GM23338 (cell line): ENCODE measurements around the gene NCDN. TPM values are rescaled to one million over a fixed set of nuclear protein-coding genes. Genes with fewer than 3 reads are reported as not detected.

Source experiments
- ATAC-seq: fragments of 200-7000 bp; cut with Tn5 transposase; 3 replicates; pipeline ENCODE4 v1.9.1; 2020
- DNase-seq: peaks from one replicate; pipeline ENCODE4 v3.0.0-alpha.2; 2015; ENCODE audit warnings: low spot score
- H2AFZ ChIP-seq: fragments of 200-600 bp; sonication (generic); 2 replicates; pipeline ENCODE4 v1.8.0; 2016; ENCODE audit warnings: antibody characterized with exemption, mild to moderate bottlenecking, moderate library complexity
- H3F3A ChIP-seq: fragments of 200-600 bp; sonication (generic); replicated peaks from 2 replicates; pipeline ENCODE4 v1.8.0; 2017; ENCODE audit warnings: antibody characterized with exemption, mixed run types, low read depth
- H3K27ac ChIP-seq: fragments of 200-600 bp; sonication (generic); 2 replicates; pipeline ENCODE4 v1.6.1; 2016; ENCODE audit warnings: low read depth
- H3K27me3 ChIP-seq: fragments of 200-600 bp; sonication (generic); 2 replicates; pipeline ENCODE4 v1.8.0; 2016; ENCODE audit warnings: mild to moderate bottlenecking, mixed run types, moderate library complexity; ENCODE audit not compliant: insufficient read depth
- H3K36me3 ChIP-seq: fragments of 200-600 bp; sonication (generic); 2 replicates; pipeline ENCODE4 v1.8.0; 2016; ENCODE audit warnings: mild to moderate bottlenecking; ENCODE audit not compliant: insufficient read depth
- H3K4me1 ChIP-seq: fragments of 200-600 bp; sonication (generic); 2 replicates; pipeline ENCODE4 v1.8.0; 2016; ENCODE audit warnings: mild to moderate bottlenecking, moderate library complexity; ENCODE audit not compliant: insufficient read depth
- H3K4me2 ChIP-seq: fragments of 200-600 bp; sonication (generic); 2 replicates; pipeline ENCODE4 v1.7.1; 2017; ENCODE audit warnings: mixed run types
- H3K4me3 ChIP-seq: fragments of 200-600 bp; sonication (generic); 2 replicates; pipeline ENCODE4 v1.6.1; 2016; ENCODE audit warnings: mixed run types
- H3K79me2 ChIP-seq: fragments of 200-600 bp; sonication (generic); replicated peaks from 2 replicates; pipeline ENCODE4 v1.8.0; 2017; ENCODE audit warnings: mild to moderate bottlenecking; ENCODE audit not compliant: insufficient read depth
- H3K9me2 ChIP-seq: fragments of 200-600 bp; sonication (generic); 2 replicates; pipeline ENCODE4 v1.8.0; 2017; ENCODE audit not compliant: insufficient read depth
- H4K20me1 ChIP-seq: fragments of 200-600 bp; sonication (generic); replicated peaks from 2 replicates; pipeline ENCODE4 v1.8.0; 2017; ENCODE audit warnings: mild to moderate bottlenecking; ENCODE audit not compliant: insufficient read depth
- H3K27ac Mint-ChIP-seq: 2 replicates; pipeline ENCODE4 v1.8.0; 2020; ENCODE audit warnings: inconsistent platforms, mild to moderate bottlenecking, moderate library complexity, mixed read lengths
- H3K27me3 Mint-ChIP-seq: 3 replicates; pipeline ENCODE4 v1.8.0; 2022; ENCODE audit warnings: low read depth, mild to moderate bottlenecking, moderate library complexity, mixed read lengths, inconsistent platforms; ENCODE audit not compliant: insufficient read depth, poor library complexity
- H3K36me3 Mint-ChIP-seq: 3 replicates; pipeline ENCODE4 v1.8.0; 2021; ENCODE audit warnings: low read depth, mild to moderate bottlenecking, inconsistent platforms, moderate library complexity, mixed read lengths
- H3K4me1 Mint-ChIP-seq: 3 replicates; pipeline ENCODE4 v1.8.0; 2020; ENCODE audit warnings: mild to moderate bottlenecking, inconsistent platforms, mixed read lengths
- H3K4me3 Mint-ChIP-seq: 3 replicates; pipeline ENCODE4 v1.8.0; 2021; ENCODE audit warnings: moderate library complexity, mild to moderate bottlenecking, inconsistent platforms, mixed read lengths
- H3K9me3 Mint-ChIP-seq: 3 replicates; pipeline ENCODE4 v1.8.0; 2020; ENCODE audit warnings: moderate library complexity, mild to moderate bottlenecking, inconsistent platforms, mixed read lengths
- CREB1 ChIP-seq: fragments of 250-450 bp; sonication (Bioruptor Pico); IDR thresholded peaks from 2 replicates; pipeline ENCODE4 v1.5.0; 2020; ENCODE audit warnings: low read depth, mild to moderate bottlenecking, moderate library complexity
- EZH2 ChIP-seq: fragments of 200-600 bp; sonication (generic); IDR thresholded peaks from one replicate; pipeline ENCODE4 v1.8.0; 2017; ENCODE audit warnings: antibody characterized with exemption, mild to moderate bottlenecking, low read depth; ENCODE audit not compliant: unreplicated experiment
- EZH2phosphoT487 ChIP-seq: fragments of 200-600 bp; sonication (generic); IDR thresholded peaks from one replicate; pipeline ENCODE4 v1.8.1; 2018; ENCODE audit warnings: antibody characterized with exemption; ENCODE audit not compliant: unreplicated experiment
- NANOG ChIP-seq: IDR thresholded peaks from 2 replicates; pipeline ENCODE4 v1.6.1; 2016; ENCODE audit warnings: antibody characterized with exemption, borderline replicate concordance
- POLR2AphosphoS5 ChIP-seq: IDR thresholded peaks from 2 replicates; pipeline ENCODE4 v1.6.1; 2016; ENCODE audit warnings: antibody characterized with exemption, low read depth
- ZNF114 ChIP-seq: fragments of 250-450 bp; sonication (Bioruptor Pico); IDR thresholded peaks from 2 replicates; pipeline ENCODE4 v1.5.0; 2020; ENCODE audit warnings: mild to moderate bottlenecking, moderate library complexity
- ZNF331 ChIP-seq: fragments of 250-450 bp; sonication (Bioruptor Pico); IDR thresholded peaks from 2 replicates; pipeline ENCODE4 v1.5.0; 2020; ENCODE audit warnings: low read depth, mild to moderate bottlenecking, moderate library complexity
- polyA plus RNA-seq: library from polyadenylated mRNA; unstranded; fragments of >200 nt; fragmentation: Nextera tagmentation; extraction: Ambion mirVana; gene quantifications from 2 replicates; pipeline ENCODE4 v1.2.1, GENCODE V29; 2016
- total RNA-seq: library from RNA; depleted of rRNA; stranded (reverse); fragments of >200 nt; shearing (Covaris generic); gene quantifications from 2 replicates; pipeline ENCODE4 v1.2.3, GENCODE V29; 2014
- TF ChIP-seq, protein P1 (sequence below): fragments of 250-450 bp; sonication (Bioruptor Pico); IDR thresholded peaks from 2 replicates; pipeline ENCODE4 v1.5.0; 2020; ENCODE audit warnings: mild to moderate bottlenecking, moderate library complexity
- TF ChIP-seq, protein P2 (sequence below): IDR thresholded peaks from one replicate; pipeline ENCODE4 v1.6.1; 2018; ENCODE audit warnings: antibody characterized with exemption; ENCODE audit not compliant: unreplicated experiment
- TF ChIP-seq, protein P3 (sequence below), 2 experiments: fragments of 200-600 bp in 1 of 2; sonication (generic) in 1 of 2; conservative IDR thresholded peaks; 2 replicates each; pipeline versions ENCODE4 v1.5.1 to v1.6.1; 2016 to 2017; ENCODE audit warnings: antibody characterized with exemption in 2 of 2, low read depth in 2 of 2, mild to moderate bottlenecking in 2 of 2, moderate library complexity in 1 of 2
- TF ChIP-seq, protein P4 (sequence below): IDR thresholded peaks from 2 replicates; pipeline ENCODE4 v1.6.1; 2016; ENCODE audit warnings: antibody characterized with exemption

The NCDN gene
- total and polyA plus RNA-seq, 2 experiments from 2014 or later: 13.2 to 44.2 TPM

DNA sequence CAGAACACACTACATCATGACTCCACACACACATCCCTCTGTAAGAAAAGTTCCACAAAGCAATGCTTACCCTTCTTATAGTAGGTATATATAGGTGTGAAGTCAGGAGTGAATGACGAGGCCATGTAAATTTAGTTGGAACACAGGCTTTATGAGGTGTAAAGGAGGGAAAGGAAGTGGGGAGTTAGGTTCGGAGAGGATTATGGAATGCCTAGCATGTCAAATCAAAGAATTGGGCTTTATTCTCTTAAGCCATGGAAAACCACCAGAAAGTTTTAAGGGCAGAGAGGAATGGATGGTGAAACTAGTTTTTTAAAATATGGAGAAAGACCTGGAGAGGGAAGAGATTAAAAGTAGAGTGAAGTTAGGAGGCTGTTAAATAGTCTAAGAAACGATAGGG, 41.8 kb downstream of the NCDN start:
- Histone ChIP-seq H4K20me1 (peaks cover 9% of the 10 kb centered on the region; the same call in 1 of the 2 replicates), H3K27me3 (no peaks in the 10 kb centered on the region), H3K9me2 (no peaks in the 10 kb centered on the region), H3K79me2 (no peaks in the 10 kb centered on the region), H3K4me2 (no peak overlapping the region), H3K4me1 (no peaks in the 10 kb centered on the region), H3F3A (peaks cover 8% of the 10 kb centered on the region; the same call in 1 of the 2 replicates), H2AFZ (no peak overlapping the region), H3K4me3 (no peak overlapping the region), H3K27ac (peak overlapping the region; percentile 22; the same call in 1 of the 2 replicates), H3K36me3 (peaks cover 23% of the 10 kb centered on the region)
- Mint-ChIP-seq H3K36me3 (peaks cover 30% of the 10 kb centered on the region), H3K4me3 (no peak overlapping the region), H3K4me1 (no peaks in the 10 kb centered on the region), H3K27me3 (no peaks in the 10 kb centered on the region), H3K9me3 (no peaks in the 10 kb centered on the region), H3K27ac (no peak overlapping the region)
- TF ChIP-seq, protein P1, sequence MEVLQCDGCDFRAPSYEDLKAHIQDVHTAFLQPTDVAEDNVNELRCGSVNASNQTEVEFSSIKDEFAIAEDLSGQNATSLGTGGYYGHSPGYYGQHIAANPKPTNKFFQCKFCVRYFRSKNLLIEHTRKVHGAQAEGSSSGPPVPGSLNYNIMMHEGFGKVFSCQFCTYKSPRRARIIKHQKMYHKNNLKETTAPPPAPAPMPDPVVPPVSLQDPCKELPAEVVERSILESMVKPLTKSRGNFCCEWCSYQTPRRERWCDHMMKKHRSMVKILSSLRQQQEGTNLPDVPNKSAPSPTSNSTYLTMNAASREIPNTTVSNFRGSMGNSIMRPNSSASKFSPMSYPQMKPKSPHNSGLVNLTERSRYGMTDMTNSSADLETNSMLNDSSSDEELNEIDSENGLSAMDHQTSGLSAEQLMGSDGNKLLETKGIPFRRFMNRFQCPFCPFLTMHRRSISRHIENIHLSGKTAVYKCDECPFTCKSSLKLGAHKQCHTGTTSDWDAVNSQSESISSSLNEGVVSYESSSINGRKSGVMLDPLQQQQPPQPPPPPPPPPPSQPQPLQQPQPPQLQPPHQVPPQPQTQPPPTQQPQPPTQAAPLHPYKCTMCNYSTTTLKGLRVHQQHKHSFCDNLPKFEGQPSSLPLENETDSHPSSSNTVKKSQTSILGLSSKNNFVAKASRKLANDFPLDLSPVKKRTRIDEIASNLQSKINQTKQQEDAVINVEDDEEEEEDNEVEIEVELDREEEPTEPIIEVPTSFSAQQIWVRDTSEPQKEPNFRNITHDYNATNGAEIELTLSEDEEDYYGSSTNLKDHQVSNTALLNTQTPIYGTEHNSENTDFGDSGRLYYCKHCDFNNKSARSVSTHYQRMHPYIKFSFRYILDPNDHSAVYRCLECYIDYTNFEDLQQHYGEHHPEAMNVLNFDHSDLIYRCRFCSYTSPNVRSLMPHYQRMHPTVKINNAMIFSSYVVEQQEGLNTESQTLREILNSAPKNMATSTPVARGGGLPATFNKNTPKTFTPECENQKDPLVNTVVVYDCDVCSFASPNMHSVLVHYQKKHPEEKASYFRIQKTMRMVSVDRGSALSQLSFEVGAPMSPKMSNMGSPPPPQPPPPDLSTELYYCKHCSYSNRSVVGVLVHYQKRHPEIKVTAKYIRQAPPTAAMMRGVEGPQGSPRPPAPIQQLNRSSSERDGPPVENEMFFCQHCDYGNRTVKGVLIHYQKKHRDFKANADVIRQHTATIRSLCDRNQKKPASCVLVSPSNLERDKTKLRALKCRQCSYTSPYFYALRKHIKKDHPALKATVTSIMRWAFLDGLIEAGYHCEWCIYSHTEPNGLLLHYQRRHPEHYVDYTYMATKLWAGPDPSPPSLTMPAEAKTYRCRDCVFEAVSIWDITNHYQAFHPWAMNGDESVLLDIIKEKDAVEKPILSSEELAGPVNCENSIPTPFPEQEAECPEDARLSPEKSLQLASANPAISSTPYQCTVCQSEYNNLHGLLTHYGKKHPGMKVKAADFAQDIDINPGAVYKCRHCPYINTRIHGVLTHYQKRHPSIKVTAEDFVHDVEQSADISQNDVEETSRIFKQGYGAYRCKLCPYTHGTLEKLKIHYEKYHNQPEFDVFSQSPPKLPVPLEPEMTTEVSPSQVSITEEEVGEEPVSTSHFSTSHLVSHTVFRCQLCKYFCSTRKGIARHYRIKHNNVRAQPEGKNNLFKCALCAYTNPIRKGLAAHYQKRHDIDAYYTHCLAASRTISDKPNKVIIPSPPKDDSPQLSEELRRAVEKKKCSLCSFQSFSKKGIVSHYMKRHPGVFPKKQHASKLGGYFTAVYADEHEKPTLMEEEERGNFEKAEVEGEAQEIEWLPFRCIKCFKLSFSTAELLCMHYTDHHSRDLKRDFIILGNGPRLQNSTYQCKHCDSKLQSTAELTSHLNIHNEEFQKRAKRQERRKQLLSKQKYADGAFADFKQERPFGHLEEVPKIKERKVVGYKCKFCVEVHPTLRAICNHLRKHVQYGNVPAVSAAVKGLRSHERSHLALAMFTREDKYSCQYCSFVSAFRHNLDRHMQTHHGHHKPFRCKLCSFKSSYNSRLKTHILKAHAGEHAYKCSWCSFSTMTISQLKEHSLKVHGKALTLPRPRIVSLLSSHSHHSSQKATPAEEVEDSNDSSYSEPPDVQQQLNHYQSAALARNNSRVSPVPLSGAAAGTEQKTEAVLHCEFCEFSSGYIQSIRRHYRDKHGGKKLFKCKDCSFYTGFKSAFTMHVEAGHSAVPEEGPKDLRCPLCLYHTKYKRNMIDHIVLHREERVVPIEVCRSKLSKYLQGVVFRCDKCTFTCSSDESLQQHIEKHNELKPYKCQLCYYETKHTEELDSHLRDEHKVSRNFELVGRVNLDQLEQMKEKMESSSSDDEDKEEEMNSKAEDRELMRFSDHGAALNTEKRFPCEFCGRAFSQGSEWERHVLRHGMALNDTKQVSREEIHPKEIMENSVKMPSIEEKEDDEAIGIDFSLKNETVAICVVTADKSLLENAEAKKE (CRISPR knock-in tag): no peak
- TF ChIP-seq, protein P2, sequence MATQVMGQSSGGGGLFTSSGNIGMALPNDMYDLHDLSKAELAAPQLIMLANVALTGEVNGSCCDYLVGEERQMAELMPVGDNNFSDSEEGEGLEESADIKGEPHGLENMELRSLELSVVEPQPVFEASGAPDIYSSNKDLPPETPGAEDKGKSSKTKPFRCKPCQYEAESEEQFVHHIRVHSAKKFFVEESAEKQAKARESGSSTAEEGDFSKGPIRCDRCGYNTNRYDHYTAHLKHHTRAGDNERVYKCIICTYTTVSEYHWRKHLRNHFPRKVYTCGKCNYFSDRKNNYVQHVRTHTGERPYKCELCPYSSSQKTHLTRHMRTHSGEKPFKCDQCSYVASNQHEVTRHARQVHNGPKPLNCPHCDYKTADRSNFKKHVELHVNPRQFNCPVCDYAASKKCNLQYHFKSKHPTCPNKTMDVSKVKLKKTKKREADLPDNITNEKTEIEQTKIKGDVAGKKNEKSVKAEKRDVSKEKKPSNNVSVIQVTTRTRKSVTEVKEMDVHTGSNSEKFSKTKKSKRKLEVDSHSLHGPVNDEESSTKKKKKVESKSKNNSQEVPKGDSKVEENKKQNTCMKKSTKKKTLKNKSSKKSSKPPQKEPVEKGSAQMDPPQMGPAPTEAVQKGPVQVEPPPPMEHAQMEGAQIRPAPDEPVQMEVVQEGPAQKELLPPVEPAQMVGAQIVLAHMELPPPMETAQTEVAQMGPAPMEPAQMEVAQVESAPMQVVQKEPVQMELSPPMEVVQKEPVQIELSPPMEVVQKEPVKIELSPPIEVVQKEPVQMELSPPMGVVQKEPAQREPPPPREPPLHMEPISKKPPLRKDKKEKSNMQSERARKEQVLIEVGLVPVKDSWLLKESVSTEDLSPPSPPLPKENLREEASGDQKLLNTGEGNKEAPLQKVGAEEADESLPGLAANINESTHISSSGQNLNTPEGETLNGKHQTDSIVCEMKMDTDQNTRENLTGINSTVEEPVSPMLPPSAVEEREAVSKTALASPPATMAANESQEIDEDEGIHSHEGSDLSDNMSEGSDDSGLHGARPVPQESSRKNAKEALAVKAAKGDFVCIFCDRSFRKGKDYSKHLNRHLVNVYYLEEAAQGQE: no peak
- TF ChIP-seq CREB1 (no peak), POLR2AphosphoS5 (no peak), EZH2phosphoT487 (no peak), EZH2 (no peak), NANOG (no peak), ZNF114 (CRISPR knock-in tag) (no peak), ZNF331 (no peak)
- TF ChIP-seq, protein P3, sequence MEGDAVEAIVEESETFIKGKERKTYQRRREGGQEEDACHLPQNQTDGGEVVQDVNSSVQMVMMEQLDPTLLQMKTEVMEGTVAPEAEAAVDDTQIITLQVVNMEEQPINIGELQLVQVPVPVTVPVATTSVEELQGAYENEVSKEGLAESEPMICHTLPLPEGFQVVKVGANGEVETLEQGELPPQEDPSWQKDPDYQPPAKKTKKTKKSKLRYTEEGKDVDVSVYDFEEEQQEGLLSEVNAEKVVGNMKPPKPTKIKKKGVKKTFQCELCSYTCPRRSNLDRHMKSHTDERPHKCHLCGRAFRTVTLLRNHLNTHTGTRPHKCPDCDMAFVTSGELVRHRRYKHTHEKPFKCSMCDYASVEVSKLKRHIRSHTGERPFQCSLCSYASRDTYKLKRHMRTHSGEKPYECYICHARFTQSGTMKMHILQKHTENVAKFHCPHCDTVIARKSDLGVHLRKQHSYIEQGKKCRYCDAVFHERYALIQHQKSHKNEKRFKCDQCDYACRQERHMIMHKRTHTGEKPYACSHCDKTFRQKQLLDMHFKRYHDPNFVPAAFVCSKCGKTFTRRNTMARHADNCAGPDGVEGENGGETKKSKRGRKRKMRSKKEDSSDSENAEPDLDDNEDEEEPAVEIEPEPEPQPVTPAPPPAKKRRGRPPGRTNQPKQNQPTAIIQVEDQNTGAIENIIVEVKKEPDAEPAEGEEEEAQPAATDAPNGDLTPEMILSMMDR (conservative IDR thresholded peaks at IDR 0.05; ENCODE audit: low read depth in 2 of 2): no peak
- TF ChIP-seq, protein P4, sequence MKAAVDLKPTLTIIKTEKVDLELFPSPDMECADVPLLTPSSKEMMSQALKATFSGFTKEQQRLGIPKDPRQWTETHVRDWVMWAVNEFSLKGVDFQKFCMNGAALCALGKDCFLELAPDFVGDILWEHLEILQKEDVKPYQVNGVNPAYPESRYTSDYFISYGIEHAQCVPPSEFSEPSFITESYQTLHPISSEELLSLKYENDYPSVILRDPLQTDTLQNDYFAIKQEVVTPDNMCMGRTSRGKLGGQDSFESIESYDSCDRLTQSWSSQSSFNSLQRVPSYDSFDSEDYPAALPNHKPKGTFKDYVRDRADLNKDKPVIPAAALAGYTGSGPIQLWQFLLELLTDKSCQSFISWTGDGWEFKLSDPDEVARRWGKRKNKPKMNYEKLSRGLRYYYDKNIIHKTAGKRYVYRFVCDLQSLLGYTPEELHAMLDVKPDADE: no peak
- DNase-seq (no peak), ATAC-seq (no peak)
